HUES64 (cell line): ENCODE results near the gene KLHL25.
"Not testable (repeated sequence)": the region's sequence is repeated elsewhere in the genome, so short reads cannot be mapped to it uniquely, and the experiment has no call there.

Experiments
- H3K27ac ChIP-seq: 2 replicates; pipeline ENCODE4 v1.7.0; 2013; ENCODE audit warnings: low read depth, low read length, inconsistent platforms
- H3K27me3 ChIP-seq: 2 replicates; pipeline ENCODE4 v1.6.1; 2013; ENCODE audit warnings: mild to moderate bottlenecking, low read length; ENCODE audit not compliant: insufficient read depth
- H3K36me3 ChIP-seq: 2 replicates; pipeline ENCODE4 v1.6.1; 2013; ENCODE audit warnings: mild to moderate bottlenecking, low read length; ENCODE audit not compliant: insufficient read depth
- H3K4me1 ChIP-seq: 2 replicates; pipeline ENCODE4 v1.6.1; 2013; ENCODE audit warnings: mild to moderate bottlenecking, low read length, moderate library complexity; ENCODE audit not compliant: insufficient read depth
- H3K4me3 ChIP-seq: 2 replicates; pipeline ENCODE4 v1.5.1; 2013; ENCODE audit warnings: mild to moderate bottlenecking, low read length, moderate library complexity
- H3K9ac ChIP-seq: 2 replicates; pipeline ENCODE4 v1.6.1; 2013; ENCODE audit warnings: mild to moderate bottlenecking, low read depth, low read length
- H3K9me3 ChIP-seq: 2 replicates; pipeline ENCODE4 v1.6.1; 2013; ENCODE audit warnings: low read depth, low read length; ENCODE audit not compliant: insufficient read depth
- WGBS: fragments of 150-250, 120-280 bp; methylation state at CpG from one replicate; pipeline ENCODE4 v1.1.7; 2013; ENCODE audit warnings: missing lambda C conversion rate; 5-methylcytosine and 5-hydroxymethylcytosine counted together

The KLHL25 gene

DNA sequence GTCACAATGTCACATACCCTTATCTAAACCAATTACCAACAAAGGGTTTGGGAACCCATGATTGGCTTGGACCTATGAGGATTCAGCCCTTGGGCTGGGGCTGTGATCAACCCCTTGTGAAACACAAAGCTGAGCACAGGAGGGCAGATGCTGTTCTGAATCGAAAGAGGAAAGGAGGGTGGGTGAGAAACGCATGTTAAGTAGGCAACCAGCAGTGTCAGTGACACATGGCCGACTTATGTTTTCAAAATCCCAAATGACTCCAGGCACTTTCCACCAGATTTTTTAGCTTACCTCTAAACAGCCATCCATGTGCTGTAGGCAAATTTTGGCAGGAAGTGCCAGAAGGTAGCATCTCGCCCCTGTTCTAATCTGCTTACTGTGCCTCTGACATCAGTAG lies 34.1 kb upstream of the KLHL25 start:
- Histone ChIP-seq H3K27me3 (no peaks in the 10 kb centered on the region), H3K36me3 (no peaks in the 10 kb centered on the region), H3K27ac (no peak overlapping the region), H3K9me3 (no peaks in the 10 kb centered on the region), H3K4me1 (no peaks in the 10 kb centered on the region), H3K4me3 (no peak overlapping the region), H3K9ac (no peak overlapping the region)
- WGBS = 83% methylated on average over 4 of the region's 4 CpGs

DNA sequence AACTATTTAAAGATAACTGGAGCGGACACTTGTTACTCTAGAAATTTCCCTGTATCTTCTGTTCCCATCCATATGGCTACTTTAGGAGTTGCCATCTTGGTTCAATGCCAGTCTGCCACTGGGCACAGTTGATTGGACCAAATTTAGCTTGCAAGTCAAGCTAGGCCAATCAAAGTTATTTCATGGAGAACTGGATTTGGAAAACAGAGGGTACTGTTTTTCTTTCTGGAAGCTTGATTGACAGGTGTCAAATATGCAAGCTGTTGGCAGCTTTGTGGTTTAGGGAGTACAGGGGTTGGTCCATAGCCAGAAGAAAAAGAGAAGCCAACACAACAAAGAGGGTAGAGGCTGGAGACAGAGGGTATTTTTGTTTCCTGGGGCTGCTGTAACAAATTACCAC lies 33.4 kb upstream of the KLHL25 start:
- Histone ChIP-seq H3K27me3 (no peaks in the 10 kb centered on the region), H3K9me3 (no peaks in the 10 kb centered on the region), H3K9ac (no peak overlapping the region), H3K4me3 (no peak overlapping the region), H3K27ac (no peak overlapping the region), H3K36me3 (no peaks in the 10 kb centered on the region), H3K4me1 (no peaks in the 10 kb centered on the region)
- WGBS = 88% methylated on average over 1 of the region's 1 CpG

DNA sequence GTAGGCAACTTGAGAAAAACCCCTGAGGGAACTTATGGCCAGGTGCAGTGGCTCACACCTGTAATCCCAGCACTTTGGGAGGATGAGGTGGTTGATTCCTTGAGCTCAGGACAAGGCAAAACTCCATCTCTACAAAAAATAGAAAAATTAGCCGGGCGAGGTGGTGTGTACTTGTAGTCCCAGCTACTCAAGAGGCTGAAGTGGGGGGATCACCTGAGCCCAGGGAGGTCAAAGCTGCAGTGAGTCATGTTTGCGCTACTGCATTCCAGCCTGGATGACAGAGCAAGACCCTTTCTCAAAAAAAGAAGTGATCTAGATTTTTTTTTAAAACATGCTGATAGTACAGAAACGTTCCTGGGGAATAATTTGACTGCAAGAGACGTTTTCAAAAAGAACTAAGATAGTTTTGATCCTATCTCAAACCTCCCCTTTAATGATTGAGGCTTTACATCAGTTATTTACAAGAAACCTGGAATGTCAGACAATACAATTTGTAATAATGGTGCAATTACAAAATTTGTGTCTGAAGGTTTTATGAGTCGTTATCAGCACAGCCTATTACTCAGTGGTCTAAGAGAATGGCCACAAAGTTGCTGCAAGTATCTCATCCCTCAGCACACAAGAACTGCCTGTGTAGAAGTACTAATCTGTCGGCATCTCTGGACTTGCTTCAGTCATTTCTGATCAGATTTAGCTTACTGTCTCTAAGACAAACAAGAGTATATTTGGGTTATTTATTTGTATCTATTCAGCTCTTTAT lies 32.2 kb upstream of the KLHL25 start:
- 91% methylated on average over 5 of the region's 7 CpGs for WGBS
- Histone ChIP-seq H3K9me3 (no peaks in the 10 kb centered on the region), H3K9ac (no peak overlapping the region), H3K36me3 (no peaks in the 10 kb centered on the region), H3K27ac (no peak overlapping the region), H3K27me3 (no peaks in the 10 kb centered on the region), H3K4me1 (no peaks in the 10 kb centered on the region), H3K4me3 (no peak overlapping the region)

DNA sequence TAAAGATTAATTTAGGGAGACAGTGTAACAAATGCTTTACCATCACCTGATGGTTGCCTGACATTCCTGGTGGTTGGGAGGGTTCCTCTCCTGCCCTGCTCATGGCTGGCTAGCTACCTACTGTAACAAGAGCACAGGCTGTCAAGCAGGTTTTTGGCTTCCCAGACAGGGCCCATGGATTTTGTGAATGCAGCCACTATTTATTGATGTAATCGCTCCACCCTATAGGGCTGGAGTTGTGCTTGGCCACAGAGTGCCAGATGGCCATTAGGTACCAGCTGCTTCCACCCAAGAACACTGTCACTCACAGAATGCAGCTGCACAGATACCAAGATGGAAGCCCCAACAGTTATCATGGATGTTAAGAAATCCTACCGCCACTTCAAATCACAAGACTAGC lies 31.0 kb upstream of the KLHL25 start:
- 78% methylated on average over 2 of the region's 2 CpGs for WGBS
- Histone ChIP-seq H3K4me3 (no peak overlapping the region), H3K36me3 (no peaks in the 10 kb centered on the region), H3K4me1 (no peaks in the 10 kb centered on the region), H3K9ac (no peak overlapping the region), H3K27me3 (no peaks in the 10 kb centered on the region), H3K9me3 (no peaks in the 10 kb centered on the region), H3K27ac (no peak overlapping the region)

DNA sequence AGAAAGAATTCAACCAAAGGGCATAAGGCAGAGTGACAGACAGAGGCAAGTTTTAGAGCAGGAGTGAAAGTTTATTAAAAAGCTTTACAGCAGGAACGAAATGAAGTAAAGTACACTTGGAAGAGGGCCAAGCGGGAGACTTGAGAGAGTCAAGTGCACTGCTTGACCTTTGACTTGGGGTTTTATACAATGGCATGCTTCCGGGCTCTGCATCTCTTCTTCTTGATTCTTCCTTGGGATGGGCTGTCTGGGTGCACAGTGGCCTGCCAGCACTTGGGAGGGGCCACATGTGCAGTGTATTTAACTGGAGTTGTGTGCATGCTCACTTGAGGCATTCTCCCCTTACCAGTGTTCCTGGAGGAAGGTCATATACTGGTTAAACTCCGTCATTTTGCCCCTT lies 30.4 kb upstream of the KLHL25 start:
- Histone ChIP-seq H3K4me3 (no peak overlapping the region), H3K36me3 (no peaks in the 10 kb centered on the region), H3K27me3 (no peaks in the 10 kb centered on the region), H3K9ac (no peak overlapping the region), H3K4me1 (no peaks in the 10 kb centered on the region), H3K27ac (no peak overlapping the region), H3K9me3 (no peaks in the 10 kb centered on the region)
- 93% methylated on average over 4 of the region's 4 CpGs for WGBS

DNA sequence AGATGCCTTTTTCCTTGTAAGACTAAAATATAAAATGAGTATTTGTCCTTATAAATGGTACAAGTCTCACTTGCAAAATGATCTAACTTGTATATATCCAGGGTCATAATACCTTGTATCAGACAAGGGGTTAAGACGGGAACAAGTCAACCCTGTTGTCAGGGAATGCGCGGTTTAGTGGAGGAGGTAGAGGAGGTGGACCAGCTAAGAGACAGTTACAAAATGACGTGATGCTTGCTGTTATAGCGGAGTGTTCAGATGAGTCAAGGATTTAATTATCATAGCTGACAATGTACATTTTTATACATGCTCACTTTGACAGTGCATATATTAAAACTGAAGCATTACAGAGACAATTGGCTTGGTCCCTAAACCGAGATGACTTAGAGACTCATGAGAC lies 26.8 kb upstream of the KLHL25 start:
- no peaks in the 10 kb centered on the region for H3K36me3 ChIP-seq
- H3K9ac ChIP-seq = no peak overlapping the region
- no peaks in the 10 kb centered on the region for H3K9me3 ChIP-seq
- no peaks in the 10 kb centered on the region for H3K27me3 ChIP-seq
- no peak overlapping the region for H3K4me3 ChIP-seq
- no peak overlapping the region for H3K27ac ChIP-seq
- no peaks in the 10 kb centered on the region for H3K4me1 ChIP-seq
- whole genome bisulfite sequencing = 92% methylated on average over 5 of the region's 6 CpGs

DNA sequence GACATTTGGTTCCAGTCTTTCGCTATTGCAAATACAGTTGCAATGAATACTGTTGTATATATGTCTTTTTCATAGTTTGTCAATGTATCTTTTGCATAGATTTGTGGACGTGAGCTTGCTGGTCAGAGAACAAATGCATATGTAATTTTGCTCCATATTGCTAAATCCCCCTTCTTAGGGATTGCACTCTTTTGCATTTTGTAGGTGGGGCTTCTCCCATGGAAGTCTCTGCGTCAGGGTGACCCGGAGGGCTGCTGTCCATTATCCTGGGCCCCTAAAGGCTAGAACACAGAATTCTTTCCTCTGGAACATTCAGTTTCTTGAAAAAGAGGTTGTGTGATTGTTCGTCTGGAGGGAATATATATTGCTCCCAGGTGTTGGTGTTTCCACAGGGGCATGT lies 25.2 kb upstream of the KLHL25 start:
- no peak overlapping the region for H3K4me3 ChIP-seq
- H3K4me1 ChIP-seq = no peaks in the 10 kb centered on the region
- no peak overlapping the region for H3K9ac ChIP-seq
- H3K36me3 ChIP-seq = no peaks in the 10 kb centered on the region
- H3K27me3 ChIP-seq = no peaks in the 10 kb centered on the region
- H3K27ac ChIP-seq = no peak overlapping the region
- 78% methylated on average over 5 of the region's 5 CpGs for WGBS
- no peaks in the 10 kb centered on the region for H3K9me3 ChIP-seq

DNA sequence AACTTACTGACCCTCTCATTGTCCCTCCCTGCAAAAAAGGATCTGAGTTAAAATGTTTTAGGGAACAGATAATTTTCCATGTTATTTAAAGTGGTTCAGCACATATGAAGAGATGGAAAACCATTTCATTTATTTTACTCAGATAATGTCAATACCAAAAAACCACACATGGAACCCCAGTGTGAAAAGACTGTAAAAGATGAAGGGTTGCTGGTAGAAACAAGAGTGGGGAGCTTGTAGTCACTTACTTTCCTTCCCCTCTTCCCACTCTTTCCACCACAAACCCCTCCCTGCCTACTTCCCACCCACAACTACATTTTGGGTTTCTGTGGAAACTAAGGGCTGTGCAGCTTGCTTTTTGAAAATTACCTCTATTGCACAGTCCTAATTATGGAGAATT lies 18.5 kb upstream of the KLHL25 start:
- Histone ChIP-seq H3K9ac (no peak overlapping the region), H3K27ac (no peak overlapping the region), H3K36me3 (no peaks in the 10 kb centered on the region), H3K9me3 (no peaks in the 10 kb centered on the region), H3K4me1 (no peaks in the 10 kb centered on the region), H3K27me3 (no peaks in the 10 kb centered on the region), H3K4me3 (no peak overlapping the region)

DNA sequence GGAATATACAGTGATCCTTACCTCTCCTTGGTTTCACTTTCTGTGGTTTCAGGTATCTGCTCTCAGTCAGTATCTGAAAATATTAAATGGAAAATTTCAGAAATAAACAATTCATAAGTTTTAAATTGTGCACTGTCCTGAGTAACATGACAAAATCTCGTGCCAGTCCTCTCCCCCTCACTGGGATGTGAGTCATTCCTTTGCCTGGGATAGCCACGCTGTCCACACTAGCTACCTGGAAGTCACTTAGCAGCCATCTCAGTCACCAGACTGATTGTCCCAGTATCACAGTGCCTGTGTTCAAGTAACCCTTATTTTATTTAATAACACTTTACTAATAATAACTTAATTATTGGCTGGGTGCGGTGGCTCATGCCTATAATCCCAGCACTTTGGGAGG lies 15.3 kb upstream of the KLHL25 start:
- H3K4me3 ChIP-seq = no peak overlapping the region
- H3K9me3 ChIP-seq = no peaks in the 10 kb centered on the region
- no peaks in the 10 kb centered on the region for H3K36me3 ChIP-seq
- no peaks in the 10 kb centered on the region for H3K27me3 ChIP-seq
- no peak overlapping the region for H3K9ac ChIP-seq
- H3K4me1 ChIP-seq = no peaks in the 10 kb centered on the region
- 95% methylated on average over 3 of the region's 3 CpGs for WGBS
- H3K27ac ChIP-seq = no peak overlapping the region

DNA sequence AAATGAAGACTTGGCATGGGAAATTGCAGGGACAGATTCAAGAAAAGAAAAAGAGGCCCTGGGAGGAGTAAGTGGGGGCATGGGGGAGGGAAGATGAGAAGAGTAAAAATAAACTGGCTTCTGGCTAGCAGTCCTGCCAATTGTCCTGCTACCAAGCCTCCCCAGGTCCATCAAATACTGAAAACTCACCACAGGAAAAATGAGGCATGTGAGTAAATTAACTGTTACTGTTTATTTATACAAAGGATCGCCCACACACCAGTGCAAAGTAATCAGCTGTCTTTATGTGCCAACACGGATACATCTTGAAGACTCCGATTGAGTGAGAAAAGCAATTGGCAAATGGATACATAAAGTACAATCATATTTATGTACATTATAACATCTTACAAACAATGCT lies 10.7 kb upstream of the KLHL25 start:
- Histone ChIP-seq H3K36me3 (no peaks in the 10 kb centered on the region), H3K27ac (no peak overlapping the region), H3K4me3 (no peak overlapping the region), H3K27me3 (no peaks in the 10 kb centered on the region), H3K9me3 (no peaks in the 10 kb centered on the region), H3K9ac (no peak overlapping the region), H3K4me1 (no peaks in the 10 kb centered on the region)
- WGBS = 80% methylated on average over 1 of the region's 3 CpGs

DNA sequence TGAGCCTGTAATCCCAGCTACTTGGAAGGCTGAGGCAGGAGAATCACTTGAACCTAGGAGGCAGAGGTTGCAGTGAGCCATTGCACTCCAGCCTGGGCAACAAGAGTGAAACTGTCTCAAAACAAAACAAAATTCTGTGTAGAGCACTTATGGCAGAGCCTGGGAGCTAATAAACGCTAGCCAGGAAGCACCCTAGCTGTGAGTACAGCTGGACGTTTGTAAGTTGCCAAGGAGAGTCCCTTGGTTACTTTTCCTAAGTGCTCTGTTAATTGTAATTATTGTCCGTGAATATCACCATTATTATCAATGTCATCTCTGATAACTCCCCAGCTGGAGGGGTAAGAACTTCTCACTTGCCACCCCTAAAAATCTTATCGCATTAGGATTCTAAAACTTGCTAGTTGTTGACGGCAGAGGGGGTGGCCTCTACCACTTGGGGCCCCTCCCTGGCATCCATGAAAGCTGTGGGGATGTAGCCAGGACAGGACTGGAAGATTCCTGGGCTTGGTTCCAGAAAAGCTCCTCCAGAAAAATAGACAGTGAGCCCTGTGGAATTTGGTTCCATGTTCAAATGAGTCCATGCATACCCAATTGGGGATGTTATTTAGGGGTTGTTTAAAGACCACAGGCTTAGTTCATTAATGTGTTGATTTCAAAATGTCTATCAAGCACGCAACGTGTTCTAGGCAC lies 9.9 kb upstream of the KLHL25 start:
- Histone ChIP-seq H3K9ac (no peak overlapping the region), H3K9me3 (no peaks in the 10 kb centered on the region), H3K4me3 (no peak overlapping the region), H3K4me1 (no peaks in the 10 kb centered on the region), H3K36me3 (no peaks in the 10 kb centered on the region), H3K27me3 (no peaks in the 10 kb centered on the region), H3K27ac (no peak overlapping the region)
- WGBS = 80% methylated on average over 7 of the region's 7 CpGs

DNA sequence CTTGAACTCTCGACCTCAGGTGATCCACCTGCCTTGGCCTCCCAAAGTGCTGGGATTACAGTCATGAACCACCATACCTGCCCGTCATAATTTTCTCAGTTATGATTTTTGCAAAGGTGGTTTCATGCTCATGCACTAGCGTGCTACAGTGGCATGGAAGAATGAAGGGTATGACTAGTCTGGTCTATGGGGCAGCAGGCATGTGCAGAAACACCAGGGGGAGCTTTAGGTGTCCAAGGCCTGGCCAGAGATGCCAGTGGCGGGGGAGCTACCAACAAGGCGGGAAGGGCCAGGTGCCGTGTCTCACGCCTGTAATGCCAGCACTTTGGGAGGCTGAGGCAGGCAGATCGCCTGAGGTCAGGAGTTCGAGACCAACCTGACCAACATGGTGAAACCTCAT lies 7.9 kb upstream of the KLHL25 start:
- not testable (repeated sequence) for H3K36me3 ChIP-seq, H3K9ac ChIP-seq, H3K27me3 ChIP-seq, H3K9me3 ChIP-seq, H3K4me1 ChIP-seq, H3K4me3 ChIP-seq, H3K27ac ChIP-seq
- 90% methylated on average over 9 of the region's 9 CpGs for WGBS
